NCI-H524 (cell line): ENCODE measurements around the gene CARD11.
"Not testable (repeated sequence)": the region's sequence is repeated elsewhere in the genome, so short reads cannot be mapped to it uniquely, and the experiment has no call there.

Experiments
- DNase-seq, 2 experiments: peaks; one replicate each; lab custom pipeline; 2025; lab: John Stamatoyannopoulos, UW

The CARD11 gene

GRCh38 chr7:2926120-2926895, 117.4 kb downstream of the CARD11 start:
- DNase-seq: no peak

GRCh38 chr7:2924866-2925840, 118.5 kb downstream of the CARD11 start:
- no peak for DNase-seq

- DNase-seq: no peak
These were observed 119.6 kb downstream of the CARD11 start for GRCh38 chr7:2923886-2924574.

DNA sequence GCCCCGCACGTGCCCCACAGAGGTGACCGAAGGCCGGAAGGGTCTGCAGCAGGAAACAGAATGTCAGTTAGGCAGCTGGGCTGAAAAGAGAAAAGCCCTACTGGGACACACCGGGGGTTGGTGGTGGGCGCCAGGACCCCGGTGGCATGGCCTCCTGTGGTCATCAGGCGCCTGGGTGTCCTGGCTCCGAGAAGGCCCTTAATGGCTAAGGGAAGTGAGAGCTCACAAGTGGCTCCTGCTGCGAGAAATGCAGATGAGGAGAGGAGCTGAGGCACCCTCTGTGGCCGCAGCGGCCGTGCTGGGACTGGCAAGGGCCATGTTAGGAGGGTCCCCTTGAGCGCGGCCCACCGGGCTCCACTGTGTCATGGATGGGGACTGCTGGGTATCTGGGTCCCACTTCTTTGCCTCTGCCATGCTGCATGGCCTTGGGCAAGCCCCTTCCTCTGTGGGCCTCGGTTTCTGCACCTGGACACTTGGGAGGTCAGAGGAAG, 120.3 kb downstream of the CARD11 start:
- DNase-seq: no peak

- DNase-seq: no peak
These were observed 120.8 kb downstream of the CARD11 start for GRCh38 chr7:2922866-2923265.

DNA sequence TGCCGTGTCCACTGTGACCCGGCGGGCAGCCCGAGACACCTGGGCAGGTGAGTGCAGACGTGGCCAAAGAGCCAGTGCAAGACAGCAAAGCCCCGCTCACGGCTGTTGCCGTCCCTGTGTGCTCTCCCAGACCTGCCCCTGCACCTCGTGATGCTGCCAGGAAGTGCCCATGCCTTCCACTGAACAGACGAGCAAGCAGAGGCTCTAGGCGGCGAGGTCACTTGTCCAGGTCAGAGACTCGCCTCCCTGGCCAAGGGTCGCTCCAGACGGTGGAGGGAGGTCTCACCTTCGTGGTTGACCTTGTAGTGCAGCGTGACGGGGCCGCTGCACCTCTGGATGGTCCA, 121.3 kb downstream of the CARD11 start:
- DNase-seq: no peak

DNA sequence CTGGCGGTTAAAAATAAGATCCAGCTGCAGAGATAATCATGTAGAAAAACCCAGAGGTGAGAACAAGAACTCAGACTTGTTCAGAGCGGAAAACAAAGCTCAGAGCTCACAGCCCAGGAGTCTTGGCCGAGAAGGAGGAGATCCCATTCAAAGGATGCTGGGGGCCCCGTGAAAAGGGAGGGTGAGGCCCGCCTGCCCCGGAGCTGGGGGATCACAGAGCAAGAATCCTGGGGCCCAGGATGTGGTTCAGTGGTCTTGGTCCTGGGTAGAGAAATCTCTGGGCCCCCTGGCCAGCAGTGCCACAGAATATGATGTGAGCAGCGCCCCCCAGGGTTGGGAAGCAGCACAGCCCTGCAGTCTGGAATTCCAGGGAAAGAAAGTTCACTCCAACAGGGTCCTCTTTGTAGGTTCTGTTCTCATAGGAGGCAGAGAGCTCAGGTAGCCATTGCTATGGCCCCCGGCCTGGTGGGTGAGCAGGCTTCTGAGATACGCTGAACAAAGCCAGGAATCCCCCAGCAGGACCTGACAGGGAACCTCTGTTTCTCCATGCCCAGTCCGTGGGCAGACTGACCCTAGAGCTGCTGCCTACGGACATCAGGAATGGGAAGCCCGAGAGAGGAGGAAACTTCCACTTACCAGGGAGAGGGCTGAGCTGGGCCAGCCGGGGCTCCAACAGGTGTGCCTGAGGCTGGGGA, 121.9 kb downstream of the CARD11 start:
- no peak for DNase-seq

GRCh38 chr7:2920956-2921652, 122.6 kb downstream of the CARD11 start:
- no peak for DNase-seq

DNA sequence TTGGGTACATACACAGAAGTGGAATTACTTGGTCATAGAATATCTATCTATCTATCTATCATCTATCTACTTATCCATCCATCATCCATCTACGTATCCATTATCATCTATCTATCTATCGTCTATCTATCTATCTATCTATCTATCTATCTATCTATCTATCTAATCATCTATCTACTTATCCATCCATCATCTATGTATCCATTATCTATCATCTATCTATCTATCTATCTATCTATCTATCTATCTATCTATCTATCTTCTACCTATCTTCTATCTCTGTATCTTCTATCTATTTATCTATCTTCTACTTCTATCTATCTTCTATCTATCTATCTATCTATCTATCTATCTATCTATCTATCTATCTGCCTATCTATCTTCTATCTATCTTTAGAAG, 123.2 kb downstream of the CARD11 start:
- DNase-seq: not testable (repeated sequence)

DNA sequence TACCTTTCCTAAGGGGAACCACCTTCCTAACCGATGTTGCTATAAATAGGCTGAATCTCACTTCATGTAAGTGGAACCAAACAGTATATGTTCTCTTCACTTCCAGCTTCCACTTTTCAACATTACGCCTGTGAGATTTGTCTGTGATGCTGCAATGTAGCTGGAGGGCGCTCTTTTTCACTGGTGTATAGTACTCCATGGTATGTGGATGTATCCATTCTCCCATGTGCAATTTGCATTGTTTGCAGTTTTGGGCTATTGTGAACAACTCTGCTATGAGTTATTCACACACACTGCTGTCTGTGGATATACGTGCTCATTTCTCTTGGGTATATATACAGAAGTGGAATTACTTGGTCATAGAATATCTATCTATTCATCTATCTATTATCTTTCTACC, 123.6 kb downstream of the CARD11 start:
- DNase-seq: no peak

DNA sequence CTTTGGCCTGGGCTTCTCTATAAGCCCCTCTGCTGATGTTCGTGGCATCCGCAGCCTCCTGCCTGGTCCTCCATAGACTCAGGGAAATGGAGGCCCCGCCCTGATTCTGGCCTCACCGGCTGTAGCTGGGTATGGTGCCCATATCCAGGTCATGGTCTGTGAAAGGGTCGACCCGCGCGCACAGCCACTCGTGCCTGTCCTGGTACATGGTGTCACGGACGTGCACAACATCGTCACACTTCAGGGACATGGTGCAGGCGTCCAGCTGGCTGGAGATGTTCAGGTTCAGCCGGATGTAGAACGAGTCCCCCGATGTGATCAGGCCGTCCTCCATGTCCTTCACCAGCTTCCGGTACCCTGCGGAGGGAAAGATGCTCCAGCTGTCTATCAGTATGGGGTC, 124.4 kb downstream of the CARD11 start:
- DNase-seq: no peak

GRCh38 chr7:2918406-2918805, 125.3 kb downstream of the CARD11 start:
- DNase-seq: no peak

- DNase-seq: no peak
These were observed 128.6 kb downstream of the CARD11 start for GRCh38 chr7:2915023-2915422.

DNA sequence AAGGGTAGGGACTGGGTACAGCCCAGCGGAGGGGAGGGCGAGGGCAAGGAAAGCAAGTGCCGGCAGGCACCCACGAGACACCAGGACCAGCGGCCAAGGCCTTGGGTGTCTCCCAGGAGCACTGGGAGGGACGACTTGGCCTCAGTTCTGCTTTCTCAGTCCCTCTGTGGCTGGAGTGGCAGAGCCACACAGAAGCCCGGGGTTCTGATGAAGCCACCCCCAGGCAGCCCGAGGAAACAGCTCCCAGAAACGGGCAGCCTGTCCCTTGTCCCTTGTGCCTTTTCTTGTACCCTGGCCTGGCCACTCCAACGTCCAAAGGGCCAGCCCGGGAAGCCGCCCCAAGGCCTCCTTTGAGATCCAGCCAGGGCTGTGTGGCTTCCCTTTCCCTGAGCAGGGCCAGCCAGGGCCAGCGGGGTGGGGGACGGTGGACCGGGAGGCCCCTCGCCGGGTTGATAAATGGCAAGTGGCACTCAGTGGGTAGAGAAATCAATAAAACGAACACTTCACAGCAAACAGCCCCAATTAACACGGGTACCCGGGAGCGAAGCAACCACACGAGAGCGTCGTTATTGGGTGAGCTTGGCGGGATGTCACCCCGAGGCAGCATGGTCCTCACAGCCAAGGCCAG, 129.8 kb downstream of the CARD11 start:
- no peak for DNase-seq

GRCh38 chr7:2912684-2913439, 130.8 kb downstream of the CARD11 start:
- no peak for DNase-seq

- DNase-seq: no peak
These were observed 132.2 kb downstream of the CARD11 start for GRCh38 chr7:2911466-2911865.

GRCh38 chr7:2909471-2910039, 134.1 kb downstream of the CARD11 start:
- DNase-seq: no peak

GRCh38 chr7:2909043-2909442, 134.6 kb downstream of the CARD11 start:
- DNase-seq: no peak

DNA sequence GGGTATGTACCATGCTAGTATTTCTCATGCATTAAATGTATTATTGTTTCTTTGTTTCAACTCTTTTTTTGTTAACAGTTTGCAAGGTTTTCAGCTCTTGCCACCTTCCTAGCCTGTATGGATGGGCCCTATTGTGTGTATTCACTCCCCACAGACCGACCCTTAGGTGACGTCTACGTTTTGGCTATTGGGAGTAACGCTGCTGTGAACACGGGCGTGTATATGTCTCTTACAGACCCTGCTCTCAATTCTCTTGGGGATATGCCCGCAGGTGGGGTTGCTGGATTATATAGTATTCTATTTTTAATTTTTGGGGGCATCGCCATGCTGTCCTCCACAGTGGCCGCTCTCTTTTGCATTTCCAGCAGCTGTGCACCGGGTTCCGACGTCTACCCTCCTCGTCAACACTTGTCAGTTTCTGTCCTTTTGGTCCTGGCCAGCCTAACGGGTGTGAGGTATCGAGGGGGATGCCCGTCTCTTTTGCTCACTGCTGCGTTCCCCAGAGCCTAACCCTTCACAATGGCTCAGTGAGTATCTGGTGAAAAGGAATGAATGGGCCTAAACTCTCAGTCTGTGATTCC, 135.5 kb downstream of the CARD11 start:
- no peak for DNase-seq
